Esophagus muscularis mucosa (tissue), 4 donors: Measurements from ENCODE around the gene QSOX2. TPM values are rescaled to one million over a fixed set of nuclear protein-coding genes. Genes with fewer than 3 reads are reported as not detected.

Source experiments
- DNase-seq: peaks from one replicate; pipeline ENCODE4 v3.0.0-alpha.2; 2017; ENCODE audit errors: extremely low spot score
- H3K27ac ChIP-seq, 4 donors: fragments of 200-600 bp; sonication (generic); replicated peaks in 1 of 4; 1 replicate in 3 of 4; 2 replicates in 1 of 4; pipeline ENCODE4 v1.5.1; 2016 to 2019; ENCODE audit warnings: mild to moderate bottlenecking in 1 of 4
- H3K27me3 ChIP-seq, 4 donors: fragments of 200-600 bp; sonication (generic); one replicate each; pipeline versions ENCODE4 v1.5.1 to v1.6.0; 2016 to 2019
- H3K36me3 ChIP-seq, 4 donors: fragments of 200-600 bp; sonication (generic); one replicate each; pipeline ENCODE4 v1.5.1; 2016 to 2019
- H3K4me1 ChIP-seq, 4 donors: fragments of 200-600 bp; sonication (generic); one replicate each; pipeline ENCODE4 v1.5.1; 2016 to 2019
- H3K4me3 ChIP-seq, 4 donors: fragments of 200-600 bp; sonication (generic); 1 replicate in 2 of 4; 2 replicates in 2 of 4; pipeline ENCODE4 v1.5.1; 2016 to 2019; ENCODE audit warnings: mild to moderate bottlenecking in 4 of 4, moderate library complexity in 1 of 4
- H3K9me3 ChIP-seq, 4 donors: fragments of 200-600 bp; sonication (generic); 1 replicate in 3 of 4; 2 replicates in 1 of 4; pipeline ENCODE4 v1.5.1; 2016 to 2019
- CTCF ChIP-seq, 3 experiments: fragments of 200-600 bp in 2 of 3; fragments of 450-650 bp in 1 of 3; sonication (generic) in 2 of 3; IDR thresholded peaks; one replicate each; pipeline ENCODE4 v1.5.1; 2017 to 2019; ENCODE audit warnings: antibody characterized with exemption in 3 of 3, mild to moderate bottlenecking in 2 of 3, moderate library complexity in 1 of 3
- EP300 ChIP-seq: sonication (generic); formaldehyde crosslinking; IDR thresholded peaks from one replicate; pipeline ENCODE4 v1.6.1; 2017; ENCODE audit warnings: antibody characterized with exemption
- POLR2A ChIP-seq: fragments of 450-650 bp; IDR thresholded peaks from one replicate; pipeline ENCODE4 v1.6.1; 2017; ENCODE audit warnings: antibody characterized with exemption, moderate library complexity, mild to moderate bottlenecking, low read depth
- POLR2AphosphoS5 ChIP-seq, 2 donors: sonication (generic); formaldehyde crosslinking; IDR thresholded peaks; one replicate each; pipeline ENCODE4 v1.6.1; 2017; ENCODE audit warnings: antibody characterized with exemption in 2 of 2
- WGBS: methylation state at CpG from one replicate; pipeline ENCODE4 v1.1.5; 2018; 5-methylcytosine and 5-hydroxymethylcytosine counted together
- intact Hi-C: fragments of 100-400 bp; cut with DNase I; formaldehyde crosslinking; loops from one replicate; pipeline ENCODE4 v1.15.1; 2023
- total RNA-seq, 4 donors: library from RNA; depleted of rRNA; stranded (reverse); fragments of >200 nt; gene quantifications; one replicate each; pipeline versions ENCODE4 v1.1.0 to v1.2.1, GENCODE V29; 2016

Gene QSOX2
- total RNA-seq, 4 donors from 2014 or later, result 5.4 to 7.6 (median 6.3) TPM

DNA sequence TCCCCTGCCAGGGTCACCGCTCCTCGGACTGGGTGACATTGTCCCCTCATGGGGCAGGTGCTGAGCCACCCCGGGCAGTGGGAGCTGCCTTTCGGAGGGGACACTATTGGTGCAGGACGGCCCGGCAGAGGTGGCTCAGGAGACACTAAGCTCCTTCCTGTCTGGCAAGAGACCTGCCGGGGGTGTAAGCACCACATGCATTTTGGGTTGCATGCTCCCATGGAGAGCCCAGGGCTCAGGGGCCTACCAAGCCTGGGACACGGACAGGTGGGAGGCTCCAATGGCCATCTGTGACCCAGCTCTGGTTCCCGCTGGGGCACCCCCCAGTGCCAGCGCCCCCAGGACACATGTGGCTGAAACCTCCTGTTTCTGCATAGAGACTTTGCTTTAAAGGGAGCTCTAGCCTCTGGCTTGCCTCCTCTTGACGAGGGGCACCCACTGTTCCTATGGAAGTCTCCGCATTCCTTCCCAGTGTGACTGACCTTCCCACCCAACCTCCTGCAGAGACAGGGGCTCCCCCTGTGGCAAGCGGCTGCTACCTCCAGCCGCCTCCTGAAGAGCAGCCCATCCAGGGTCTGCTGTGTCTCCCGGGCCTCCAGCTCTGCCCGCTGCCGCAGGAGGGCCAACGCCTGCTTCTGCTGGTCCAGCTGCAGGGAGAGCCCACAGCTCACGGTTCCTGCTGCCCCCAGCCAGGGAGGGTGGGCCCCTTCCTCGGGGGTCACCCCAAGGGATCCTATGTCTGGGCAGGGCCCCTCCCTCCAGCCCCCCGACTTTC, 30.2 kb upstream of the QSOX2 start:
- no peak for TF ChIP-seq POLR2A
- no peak for TF ChIP-seq CTCF (IDR thresholded peaks at IDR 0.05)
- DNase-seq, result no peak
- no peaks in the 10 kb centered on the region for H3K36me3 ChIP-seq
- H3K4me1 ChIP-seq, result no peaks in the 10 kb centered on the region
- no peak overlapping the region for H3K4me3 ChIP-seq
- peaks cover 0 to 55% (median 0%) of the 10 kb centered on the region in 4 donors for H3K27me3 ChIP-seq
- peaks cover 0 to 6% (median 0%) of the 10 kb centered on the region in 4 donors for H3K9me3 ChIP-seq
- 60% methylated on average over 15 of the region's 21 CpGs for WGBS
- intact Hi-C loops, result no loop called here
- H3K27ac ChIP-seq, result no peak overlapping the region

- no peak for DNase-seq
- Histone ChIP-seq H3K27me3 (peaks cover 0 to 53% (median 0%) of the 10 kb centered on the region in 4 donors), H3K4me1 (no peaks in the 10 kb centered on the region), H3K9me3 (peaks cover 0 to 6% (median 0%) of the 10 kb centered on the region in 4 donors), H3K36me3 (no peaks in the 10 kb centered on the region), H3K4me3 (no peak overlapping the region), H3K27ac (no peak overlapping the region)
- 68% methylated on average over 23 of the region's 28 CpGs for WGBS
- intact Hi-C loops, result no loop called here
- no peak for TF ChIP-seq POLR2A
- no peak for TF ChIP-seq CTCF (IDR thresholded peaks at IDR 0.05)
- no peak for TF ChIP-seq POLR2AphosphoS5 (IDR thresholded peaks at IDR 0.05)
- TF ChIP-seq EP300, result no peak
Observed at GRCh38 chr9:136274786-136275654, 29.4 kb upstream of the QSOX2 start.

GRCh38 chr9:136273921-136274785, 28.5 kb upstream of the QSOX2 start:
- WGBS, result 87% methylated on average over 16 of the region's 28 CpGs
- no peak for TF ChIP-seq POLR2A
- no peak for TF ChIP-seq CTCF (IDR thresholded peaks at IDR 0.05)
- TF ChIP-seq EP300, result no peak
- no peak for TF ChIP-seq POLR2AphosphoS5 (IDR thresholded peaks at IDR 0.05)

DNA sequence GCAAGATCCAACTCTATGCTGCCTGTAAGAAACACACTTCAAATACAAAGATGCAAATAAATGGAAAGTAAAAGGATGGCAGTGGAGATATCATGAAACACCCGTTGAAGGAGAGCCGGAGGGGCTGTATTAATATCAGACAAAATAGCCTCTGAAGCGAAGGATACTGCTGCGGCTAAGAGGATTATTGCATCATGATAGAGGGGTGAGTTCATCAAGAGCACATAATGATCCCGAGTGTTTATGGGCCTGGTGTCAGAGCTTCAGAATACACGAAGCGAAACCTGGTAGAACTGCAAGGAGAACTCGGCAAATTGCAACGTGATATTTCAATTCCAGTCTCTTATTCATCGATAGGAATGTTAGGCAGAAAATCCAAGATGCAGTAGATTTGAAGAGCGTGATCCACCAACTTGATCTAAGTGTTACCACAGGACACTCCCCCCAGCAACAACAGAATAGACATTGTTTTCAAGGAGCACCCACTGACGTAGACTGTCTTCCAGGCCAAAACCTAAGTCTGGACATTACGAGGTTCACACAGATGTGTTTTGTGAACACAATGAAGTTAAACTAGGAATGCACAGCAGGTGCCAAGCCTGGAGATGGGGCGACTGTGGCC, 27.7 kb upstream of the QSOX2 start:
- intact Hi-C loops, result no loop called here
- DNase-seq, result no peak
- no peak overlapping the region for H3K4me3 ChIP-seq
- H3K27ac ChIP-seq, result no peak overlapping the region
- peaks cover 0 to under 1% (median 0%) of the 10 kb centered on the region in 4 donors for H3K4me1 ChIP-seq
- H3K36me3 ChIP-seq, result no peaks in the 10 kb centered on the region
- peaks cover 0 to 50% (median 0%) of the 10 kb centered on the region in 4 donors for H3K27me3 ChIP-seq
- TF ChIP-seq EP300 (no peak), CTCF (IDR thresholded peaks at IDR 0.05) (no peak), POLR2AphosphoS5 (IDR thresholded peaks at IDR 0.05) (no peak), POLR2A (no peak)
- H3K9me3 ChIP-seq, result no peaks in the 10 kb centered on the region
- WGBS, result 76% methylated on average over 14 of the region's 14 CpGs

More at GRCh38 chr9:136273921-136274785, 28.5 kb upstream of the QSOX2 start:
- H3K27ac ChIP-seq, result no peak overlapping the region
- no peak overlapping the region for H3K4me3 ChIP-seq
- H3K4me1 ChIP-seq, result no peaks in the 10 kb centered on the region
- DNase-seq, result no peak
- no peaks in the 10 kb centered on the region for H3K36me3 ChIP-seq
- intact Hi-C loops, result no loop called here
- H3K9me3 ChIP-seq, result no peaks in the 10 kb centered on the region
- H3K27me3 ChIP-seq, result peaks cover 0 to 46% (median 0%) of the 10 kb centered on the region in 4 donors
